ENCODE results near the gene CCDC170.
"Not testable (repeated sequence)": the region's sequence is repeated elsewhere in the genome, so short reads cannot be mapped to it uniquely, and the experiment has no call there.

The CCDC170 gene

DNA sequence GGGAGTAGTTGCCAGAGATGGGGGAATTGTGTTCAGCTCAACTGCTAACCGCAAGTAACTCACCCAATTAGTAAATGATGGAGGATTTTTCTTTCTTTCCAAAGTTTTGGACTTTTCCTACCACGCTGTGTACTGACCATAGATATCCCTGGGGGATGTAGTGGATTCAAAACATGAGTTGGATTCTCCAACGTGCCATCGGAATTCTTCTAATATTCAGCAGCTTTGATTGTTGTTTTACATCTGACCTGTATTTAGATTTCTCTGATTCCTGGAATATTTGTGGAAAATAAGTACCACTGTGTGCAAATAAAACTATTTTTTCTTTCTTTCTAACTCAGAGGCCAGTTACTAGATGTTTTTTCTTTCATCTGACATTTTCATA is 1.1 kb downstream of the CCDC170 start:
- no peak for DNase-seq

DNA sequence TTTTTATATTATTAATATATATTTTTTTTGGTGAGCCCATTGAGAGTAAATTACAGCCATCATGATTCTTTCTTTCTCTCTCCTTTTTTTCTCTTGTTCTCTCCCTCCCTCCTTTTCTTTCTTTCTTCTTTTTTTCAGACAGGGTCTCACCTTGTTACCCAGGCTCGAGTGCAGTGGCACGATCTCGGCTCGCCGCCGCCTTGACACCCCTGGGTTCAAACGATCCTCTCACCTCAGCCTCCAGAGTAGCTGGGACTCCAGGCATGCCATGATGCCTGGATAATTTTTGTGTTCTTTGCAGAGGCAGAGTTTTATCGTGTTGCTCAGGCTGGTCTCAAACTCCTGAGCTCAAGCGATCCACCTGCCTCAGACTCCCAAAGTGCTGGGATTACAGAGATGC is 1.6 kb downstream of the CCDC170 start:
- DNase-seq, result no peak

DNA sequence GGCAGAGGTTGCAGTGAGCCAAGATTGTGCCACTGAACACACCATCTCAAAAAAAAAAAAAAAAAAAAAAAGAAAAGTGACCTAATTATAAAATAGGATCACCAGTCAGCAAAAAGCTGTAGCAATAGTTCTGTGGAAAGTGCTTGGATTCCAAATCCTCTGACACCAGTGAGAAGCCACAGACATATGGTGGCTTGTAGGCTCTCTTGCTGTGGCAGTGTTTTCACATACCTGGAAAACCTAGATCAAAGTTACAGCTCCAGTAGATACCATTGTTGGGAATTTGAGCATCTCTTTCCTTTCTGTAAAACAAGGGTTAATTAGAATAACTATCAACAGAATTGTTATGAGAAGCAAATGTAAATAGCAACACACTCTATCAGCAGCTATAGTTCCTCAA is 4.1 kb downstream of the CCDC170 start:
- DNase-seq, result peak in 1 of 3 donors; percentile 11

DNA sequence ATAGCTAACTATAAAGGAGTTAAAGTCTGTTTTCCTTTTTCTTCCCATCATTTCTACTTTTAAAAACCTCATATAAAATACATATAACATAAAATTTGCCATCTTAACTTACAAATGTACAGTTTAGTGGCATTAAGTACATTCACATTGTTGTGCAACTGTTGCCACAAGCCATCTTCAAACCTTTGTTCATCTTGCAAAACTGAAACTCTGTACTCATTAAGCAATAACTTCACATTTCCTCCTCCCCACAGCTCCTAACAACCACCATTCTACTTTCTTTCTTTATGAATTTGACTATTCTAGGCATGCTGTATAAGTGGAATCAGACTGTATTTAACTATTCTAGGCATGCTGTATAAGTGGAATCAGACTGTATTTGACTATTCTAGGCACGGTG is 4.5 kb downstream of the CCDC170 start:
- DNase-seq, result peak; percentile 56 to 80 (median 80)

DNA sequence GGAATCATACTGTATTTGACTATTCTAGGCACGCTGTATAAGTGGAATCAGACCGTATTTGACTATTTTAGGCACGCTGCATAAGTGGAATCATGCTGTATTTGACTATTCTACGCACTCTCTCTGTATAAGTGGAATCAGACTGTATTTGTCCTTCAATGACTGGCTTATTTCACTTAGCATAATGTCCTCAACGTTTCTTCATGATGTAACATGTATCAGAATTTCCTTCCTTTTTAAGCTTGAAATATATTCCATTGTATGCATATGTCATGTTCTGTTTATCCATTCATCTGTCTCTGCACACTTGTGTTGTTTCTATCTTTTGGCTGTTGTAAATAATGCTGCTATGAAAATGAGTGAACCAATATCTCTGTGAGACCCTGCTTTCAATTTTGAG is 5.7 kb downstream of the CCDC170 start:
- peak in 1 of 3 donors; percentile 43 for DNase-seq

DNA sequence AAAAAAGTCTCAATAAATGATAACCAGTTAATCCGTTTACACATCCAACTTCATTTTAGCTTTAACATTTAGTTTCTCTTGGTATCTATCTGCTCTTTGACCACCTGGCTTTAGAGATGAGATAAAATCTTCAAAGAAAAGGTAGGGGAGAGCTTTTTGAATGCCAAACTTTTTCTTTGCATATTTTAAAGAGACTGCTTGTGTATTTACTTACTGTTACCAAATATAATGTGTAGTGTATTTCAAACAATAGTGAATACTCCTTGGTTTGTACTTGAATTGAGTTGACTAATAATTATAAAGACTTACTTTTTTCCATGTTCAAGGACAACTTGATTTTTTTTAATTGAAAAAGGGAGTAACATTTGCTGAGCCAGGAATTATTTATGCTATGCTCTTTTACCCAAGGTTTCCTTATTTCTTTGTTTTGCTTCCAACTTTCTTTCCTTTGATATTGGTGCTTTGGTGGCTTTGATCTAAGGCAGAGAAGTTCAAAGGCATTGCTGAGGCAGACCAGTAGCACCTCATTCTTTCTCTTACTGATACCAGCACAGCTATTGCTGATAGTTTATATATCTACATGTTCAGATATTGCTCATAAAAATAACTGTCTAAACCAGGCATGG is 7.8 kb downstream of the CCDC170 start:
- DNase-seq, result no peak

DNA sequence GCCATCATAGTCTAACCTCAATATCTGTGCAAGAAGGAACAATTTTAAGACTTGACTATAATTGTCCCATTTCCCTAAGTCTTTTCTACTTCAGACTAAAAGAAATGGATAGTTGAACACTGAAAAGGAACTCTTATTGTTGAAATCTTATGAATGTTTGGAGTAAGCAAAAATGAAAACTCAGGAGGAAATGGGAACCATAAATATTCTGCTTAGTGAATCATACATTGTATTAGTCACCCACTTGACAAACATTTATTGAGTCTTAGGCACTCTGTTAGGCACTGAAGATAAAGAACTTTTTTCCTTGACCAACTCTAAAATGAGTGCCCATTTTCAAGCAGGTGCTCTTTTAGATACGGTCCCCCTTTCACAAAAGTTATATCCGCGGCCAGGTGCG is 8.7 kb downstream of the CCDC170 start:
- peak; percentile 37 to 90 (median 86) for DNase-seq

DNA sequence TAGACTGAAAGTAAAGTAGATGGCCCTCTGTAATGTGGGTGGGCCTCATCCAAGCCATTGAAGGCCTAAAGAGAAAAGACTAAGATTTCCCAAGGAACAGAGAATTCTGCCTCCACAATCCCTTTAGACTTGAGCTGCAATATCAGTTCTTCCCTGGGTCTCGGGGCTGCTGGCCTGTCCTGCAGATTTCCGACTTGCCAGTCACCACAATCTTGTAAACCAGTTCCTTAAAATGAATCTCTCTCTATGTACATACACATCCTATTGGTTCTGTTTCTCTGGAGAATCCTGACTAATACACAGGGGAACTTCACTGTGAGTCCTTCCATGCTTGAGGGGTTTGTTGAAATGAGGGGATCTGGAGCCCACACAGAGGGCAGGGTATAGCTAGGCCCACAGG is 12.9 kb downstream of the CCDC170 start:
- peak; percentile 55 to 78 (median 64) for DNase-seq

DNA sequence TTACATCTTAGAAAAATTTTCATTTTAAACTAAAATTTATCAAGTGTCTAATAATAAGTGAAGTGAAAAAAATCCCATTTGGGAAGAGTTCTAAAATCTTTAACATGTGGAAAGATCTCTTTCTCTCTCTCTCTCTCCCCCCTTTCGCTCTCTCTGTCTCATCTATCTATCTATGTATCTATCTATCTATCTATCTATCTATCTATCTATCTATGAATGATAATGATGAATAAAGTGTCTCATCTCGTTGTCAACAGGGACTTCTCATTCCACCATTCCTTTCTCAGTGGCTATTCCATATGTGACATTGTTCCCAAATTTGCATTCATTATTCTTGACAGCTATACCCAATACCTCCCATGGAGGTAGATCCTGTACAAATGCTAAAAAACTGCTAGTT is 15.2 kb downstream of the CCDC170 start:
- DNase-seq, result no peak

DNA sequence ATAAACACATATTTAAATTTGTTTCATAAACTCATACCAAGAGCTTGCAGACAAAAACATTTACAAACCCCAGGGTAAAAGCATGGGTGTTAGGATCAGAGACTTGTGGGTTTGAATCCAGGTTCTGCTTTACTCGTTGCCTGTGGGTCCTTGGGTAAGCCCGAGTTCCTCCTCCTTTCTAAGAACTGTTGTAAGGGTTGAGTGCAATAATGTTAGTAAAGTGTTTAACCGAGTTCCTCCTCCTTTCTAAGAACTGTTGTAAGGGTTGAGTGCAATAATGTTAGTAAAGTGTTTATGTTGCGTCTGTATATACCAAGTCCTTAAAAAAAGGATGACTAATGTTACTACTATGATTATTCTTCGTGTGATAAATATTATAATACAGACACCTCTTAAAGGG is 18.7 kb downstream of the CCDC170 start:
- peak; percentile 61 to 71 (median 64) for DNase-seq

DNA sequence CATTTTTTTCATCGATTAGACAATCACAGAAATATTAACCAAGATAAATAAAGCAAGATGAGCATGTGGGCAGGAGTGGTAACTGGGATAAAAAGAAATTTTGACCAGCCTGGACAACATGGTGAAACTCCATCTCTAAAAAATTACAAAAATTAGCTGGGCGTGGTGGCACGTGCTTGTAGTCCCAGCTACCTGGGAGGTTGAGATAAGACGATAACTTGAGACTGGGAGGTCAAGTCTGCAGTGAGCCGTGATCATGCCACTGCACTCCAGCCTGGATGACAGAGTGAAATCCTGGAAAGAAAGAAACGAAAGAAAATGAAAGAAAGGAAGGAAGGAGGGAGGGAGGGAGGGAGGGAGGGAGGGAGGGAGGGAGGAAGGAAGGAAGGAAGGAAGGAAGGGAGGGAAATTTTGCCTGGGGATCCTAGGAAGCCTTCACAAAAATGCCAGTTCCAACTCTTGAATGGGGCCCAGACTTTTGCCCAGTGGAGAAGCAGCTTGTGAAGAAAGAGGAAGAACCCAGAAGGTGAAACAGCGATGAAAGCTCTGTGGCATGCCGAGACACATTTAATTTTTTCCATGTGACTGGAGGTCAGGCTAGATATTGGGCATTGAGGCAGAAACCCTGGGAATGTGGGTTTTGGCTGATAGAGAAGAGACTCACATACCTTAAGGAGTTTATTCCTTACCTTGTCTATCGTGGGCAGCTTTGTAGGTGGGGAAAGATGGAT is 20.3 kb downstream of the CCDC170 start:
- peak in 1 of 3 donors; percentile 14 for DNase-seq

DNA sequence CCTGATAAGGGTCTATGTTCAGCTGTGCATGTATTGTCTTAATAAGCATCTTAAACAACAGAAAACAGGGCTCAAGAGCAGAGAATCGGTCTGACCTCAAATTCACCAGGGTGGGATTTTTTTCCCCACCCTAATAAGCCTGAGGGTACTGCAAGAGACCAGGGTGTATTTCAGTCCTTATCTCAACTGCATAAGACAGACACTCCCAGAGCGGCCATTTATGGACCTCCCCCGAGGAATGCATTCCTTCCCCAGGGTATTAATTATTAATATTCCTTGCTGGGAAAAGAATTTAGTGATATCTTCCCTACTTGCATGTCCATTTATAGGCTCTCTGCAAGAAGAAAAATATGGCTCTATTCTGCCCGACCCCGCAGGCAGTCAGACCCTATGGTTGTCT is 25.2 kb downstream of the CCDC170 start:
- DNase-seq, result not testable (repeated sequence)

DNA sequence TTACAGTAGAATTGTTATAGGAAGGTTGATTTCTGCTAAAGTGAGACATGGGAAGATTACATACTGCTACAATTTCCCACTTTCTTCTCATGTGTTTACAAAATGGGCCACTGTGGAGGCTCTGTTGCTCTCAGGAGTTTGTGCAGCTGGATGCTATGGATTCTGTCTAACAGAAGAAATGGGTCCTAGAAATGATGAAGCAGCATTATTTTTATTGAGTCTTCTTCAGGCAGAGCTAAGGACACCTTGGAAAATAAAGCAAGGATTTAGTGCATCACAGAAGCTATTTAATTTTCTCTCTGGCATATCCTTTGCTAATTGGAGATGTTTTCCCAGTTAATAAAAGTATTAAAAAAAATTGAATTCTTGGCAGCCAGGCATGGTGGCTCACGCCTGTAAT is 29.2 kb downstream of the CCDC170 start:
- no peak for DNase-seq

DNA sequence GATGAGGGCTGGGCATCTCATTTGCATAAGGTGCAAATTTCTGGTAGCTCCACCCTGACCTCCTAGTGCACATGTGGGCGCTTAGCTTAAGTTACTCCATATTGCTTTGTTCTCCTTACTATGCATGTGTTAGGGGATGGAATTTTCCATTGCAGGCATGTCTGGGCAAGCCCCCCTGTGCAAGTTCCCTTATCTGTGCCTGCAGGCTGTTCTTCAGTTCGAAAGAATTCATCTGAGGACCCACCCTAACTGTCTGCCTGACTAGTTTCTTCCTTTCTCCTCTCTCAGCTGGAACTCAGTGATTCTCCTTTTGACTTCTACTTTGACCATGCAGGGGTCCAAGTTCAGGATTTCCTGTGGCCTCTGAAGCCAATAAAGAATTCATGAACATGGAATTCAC is 30.2 kb downstream of the CCDC170 start:
- DNase-seq, result no peak

DNA sequence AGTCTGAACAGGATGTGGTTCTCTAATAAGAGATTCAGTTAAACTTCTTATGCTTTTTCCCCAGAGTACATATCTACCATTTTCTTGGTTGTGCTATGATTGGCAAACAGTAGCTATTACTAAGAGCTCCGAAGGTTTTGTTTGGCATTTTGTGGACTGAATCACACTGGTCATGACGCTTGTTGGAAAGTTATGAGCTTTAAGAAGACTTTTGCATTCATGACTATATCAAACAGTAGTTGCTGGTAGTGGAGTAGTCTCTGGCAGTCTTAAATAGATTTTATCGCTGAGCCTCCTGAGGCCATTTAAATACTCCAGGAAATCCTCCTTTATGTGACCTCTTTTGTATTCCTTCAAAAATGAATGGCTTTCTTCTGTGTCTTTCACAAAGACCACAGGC is 40.8 kb downstream of the CCDC170 start:
- DNase-seq, result no peak

DNA sequence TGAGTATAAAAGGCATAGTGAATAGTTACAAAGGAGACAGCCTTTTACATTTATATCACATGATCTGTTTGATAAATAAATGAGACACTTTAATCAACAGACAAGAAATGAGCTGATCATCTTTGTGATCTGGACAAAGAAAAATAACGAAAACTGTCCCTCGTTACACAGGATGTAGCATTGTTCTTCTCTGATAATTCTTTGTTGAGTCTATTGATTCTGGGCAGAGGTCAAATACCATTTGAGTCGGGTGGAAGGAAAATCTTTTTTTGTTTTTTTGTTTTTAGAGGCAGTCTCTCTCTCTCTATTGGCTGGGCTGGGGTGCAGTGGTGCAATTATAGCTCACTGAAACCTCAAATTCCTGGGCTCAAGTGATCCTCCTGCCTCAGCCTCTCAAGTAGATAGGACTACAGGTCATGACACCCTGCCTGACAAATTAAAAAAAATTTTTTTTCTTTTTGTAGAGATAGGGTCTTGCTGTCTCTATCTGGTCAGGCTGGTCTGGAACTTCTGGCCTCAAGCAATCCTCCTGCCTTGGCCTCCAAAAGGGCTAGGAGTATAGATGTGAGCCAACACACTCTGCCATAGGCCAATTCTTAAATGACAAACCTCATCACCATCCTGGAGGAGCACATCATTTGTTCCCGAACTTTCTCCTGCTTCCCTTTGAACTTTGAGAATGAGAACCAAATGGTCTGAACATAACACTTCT is 41.8 kb downstream of the CCDC170 start:
- no peak for DNase-seq

DNA sequence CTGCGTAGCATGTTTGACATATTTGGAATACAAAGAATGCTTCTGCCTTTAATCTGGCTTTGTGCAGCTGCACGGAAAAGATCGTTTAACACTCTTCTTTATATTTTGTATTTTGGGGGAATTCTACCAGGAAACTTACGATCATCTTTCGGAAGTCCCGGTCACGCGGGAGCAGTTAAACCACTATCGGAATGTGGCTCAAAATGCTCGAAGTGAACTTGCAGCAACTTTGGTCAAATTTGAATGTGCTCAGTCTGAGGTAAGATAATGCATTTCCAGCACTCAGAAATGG is 42.3 kb downstream of the CCDC170 start:
- DNase-seq, result no peak

DNA sequence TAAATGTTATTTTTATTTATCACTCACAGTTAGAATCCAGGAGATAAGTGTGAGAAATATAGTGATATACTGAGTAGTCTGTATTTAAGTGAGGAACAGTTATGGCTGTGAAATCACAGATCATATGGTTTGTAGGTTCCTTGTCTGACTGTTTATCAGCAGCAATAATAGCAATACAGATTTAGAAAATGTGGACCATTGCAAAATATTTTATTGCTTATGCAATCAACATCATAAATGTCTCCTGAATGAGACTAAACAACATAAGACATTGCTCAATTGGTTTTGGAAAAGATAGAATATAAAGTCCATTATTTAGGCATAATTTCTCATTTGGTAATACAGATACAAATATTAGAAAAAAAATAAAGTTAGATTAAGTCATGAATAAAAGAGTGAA is 43.7 kb downstream of the CCDC170 start:
- no peak for DNase-seq

DNA sequence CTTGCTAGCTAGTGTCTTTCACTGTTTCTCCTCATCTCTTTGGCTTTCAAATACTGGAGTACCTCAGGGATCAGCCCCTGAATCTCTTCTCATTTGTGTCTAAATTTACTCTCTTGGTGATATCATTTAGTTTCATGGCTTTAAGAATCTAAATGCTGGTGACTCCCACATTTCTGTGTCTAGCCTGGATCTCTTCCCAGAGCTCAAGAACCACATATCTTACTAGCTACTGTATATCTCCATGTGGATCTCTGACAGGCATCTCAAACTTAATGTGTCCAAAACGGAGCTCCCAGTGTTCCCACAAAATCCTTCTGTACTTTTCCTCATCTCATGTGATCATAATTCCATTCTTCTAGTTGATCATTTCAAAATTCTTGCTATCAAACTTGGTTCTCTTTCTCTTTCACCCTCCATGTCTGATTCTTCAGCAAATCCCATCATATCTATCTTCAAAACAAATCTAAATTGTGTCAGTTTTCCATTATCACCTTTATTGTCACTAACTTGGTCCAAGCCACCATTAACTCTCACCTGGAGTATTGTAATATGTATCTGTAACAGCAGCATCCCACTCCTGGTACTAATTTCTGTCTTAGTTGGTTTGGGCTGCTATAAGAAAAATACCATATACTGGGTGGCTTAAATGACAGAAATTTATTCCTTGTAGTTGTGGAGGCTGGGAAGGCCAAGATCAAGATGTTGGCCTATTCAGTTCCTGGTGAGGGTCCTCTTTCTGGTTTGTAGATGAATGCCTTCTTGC is 45.9 kb downstream of the CCDC170 start:
- DNase-seq, result no peak

DNA sequence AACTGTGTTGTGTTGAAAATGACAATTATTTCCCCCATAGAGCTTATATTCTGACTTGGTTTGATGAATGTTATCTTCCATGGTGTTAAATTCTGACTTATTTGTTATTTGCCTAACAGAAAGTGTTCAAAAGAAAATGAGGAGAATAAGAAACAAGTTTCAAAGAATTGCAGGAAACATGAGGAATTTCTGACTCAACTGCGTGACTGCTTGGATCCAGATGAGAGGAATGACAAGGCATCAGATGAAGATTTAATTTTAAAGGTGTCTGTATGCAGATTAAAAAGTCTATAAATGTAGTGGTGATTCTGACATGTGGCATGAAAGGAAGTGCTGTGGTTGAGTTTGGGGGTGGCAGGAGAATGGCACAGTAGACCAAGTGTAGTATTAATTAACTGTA is 50.6 kb downstream of the CCDC170 start:
- DNase-seq, result no peak

DNA sequence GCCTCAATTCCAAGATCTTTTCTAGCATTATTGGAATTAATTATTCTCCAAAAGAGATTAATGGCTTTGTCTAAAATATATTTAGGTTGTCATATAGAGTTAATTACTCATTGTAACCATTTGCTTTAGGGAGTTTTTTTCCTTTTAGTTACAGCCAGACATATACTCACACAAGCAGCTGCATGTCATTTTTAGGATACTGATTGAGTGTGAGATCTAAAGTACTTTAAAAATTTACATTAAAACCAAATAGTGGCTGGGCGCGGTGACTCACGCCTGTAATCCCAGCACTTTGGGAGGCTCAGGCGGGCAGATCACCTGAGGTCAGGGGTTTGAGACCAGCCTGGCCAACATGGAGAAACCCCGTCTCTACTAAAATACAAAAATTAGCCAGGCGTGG is 51.1 kb downstream of the CCDC170 start:
- DNase-seq, result not testable (repeated sequence)

DNA sequence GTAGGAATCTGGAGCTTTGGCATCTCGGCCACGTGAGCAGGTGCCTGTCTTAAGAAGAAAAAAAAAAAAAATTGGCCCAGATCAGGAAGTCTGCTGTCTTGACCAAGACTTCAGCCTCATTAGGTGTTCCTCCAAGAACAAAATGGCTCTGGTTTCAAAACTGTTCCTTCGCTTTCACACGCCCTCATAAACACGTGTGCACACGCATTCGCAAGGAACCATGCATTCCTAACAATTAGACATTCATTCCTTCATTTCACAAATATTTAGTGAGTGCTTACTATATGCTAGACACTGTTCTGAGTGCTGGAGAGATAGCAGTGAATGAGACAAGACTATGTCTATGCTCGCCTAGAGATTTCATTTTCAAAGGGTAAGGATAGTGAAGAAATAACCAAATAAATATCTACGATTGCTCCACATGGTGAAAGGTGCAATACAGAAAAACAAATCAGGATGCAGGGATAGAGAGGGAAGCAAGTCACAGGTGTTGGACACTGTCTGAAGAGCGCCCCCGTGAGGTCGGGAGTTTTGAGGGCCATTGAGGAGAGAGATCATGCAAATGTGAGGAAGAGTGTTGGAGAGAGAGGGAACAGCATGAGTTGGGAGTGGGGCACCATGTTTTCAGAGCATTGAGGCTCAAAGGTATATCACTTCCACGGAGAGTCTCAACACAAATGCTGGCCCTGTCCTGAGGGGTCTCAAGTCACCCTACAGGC is 53.3 kb downstream of the CCDC170 start:
- no peak for DNase-seq

DNA sequence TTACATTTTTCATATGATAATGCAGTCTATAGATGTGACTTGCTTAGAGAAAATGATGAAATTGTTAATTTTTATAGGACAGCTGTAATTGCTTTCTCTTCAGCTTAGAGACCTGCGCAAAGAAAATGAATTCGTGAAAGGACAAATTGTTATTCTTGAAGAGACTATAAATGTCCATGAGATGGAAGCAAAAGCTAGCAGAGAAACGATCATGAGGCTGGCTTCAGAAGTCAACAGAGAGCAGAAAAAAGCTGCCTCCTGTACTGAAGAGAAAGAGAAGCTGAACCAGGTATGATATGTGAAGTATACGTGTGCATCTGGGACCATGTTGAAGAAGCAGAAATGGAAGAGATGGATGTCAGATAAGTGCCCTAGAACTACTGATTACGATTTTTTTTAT is 54.4 kb downstream of the CCDC170 start:
- no peak for DNase-seq

Measured in suppressor macrophage treated with lipopolysaccharide for 1 hour (primary cell).